Activated gamma-delta T cell treated with Interleukin-2 at 50 U/mL for 16 hours (primary cell): ENCODE data around the gene APOE.

Experiments used
- DNase-seq: peaks from one replicate; pipeline ENCODE4 v3.0.0-alpha.2; 2020

APOE gene

DNA sequence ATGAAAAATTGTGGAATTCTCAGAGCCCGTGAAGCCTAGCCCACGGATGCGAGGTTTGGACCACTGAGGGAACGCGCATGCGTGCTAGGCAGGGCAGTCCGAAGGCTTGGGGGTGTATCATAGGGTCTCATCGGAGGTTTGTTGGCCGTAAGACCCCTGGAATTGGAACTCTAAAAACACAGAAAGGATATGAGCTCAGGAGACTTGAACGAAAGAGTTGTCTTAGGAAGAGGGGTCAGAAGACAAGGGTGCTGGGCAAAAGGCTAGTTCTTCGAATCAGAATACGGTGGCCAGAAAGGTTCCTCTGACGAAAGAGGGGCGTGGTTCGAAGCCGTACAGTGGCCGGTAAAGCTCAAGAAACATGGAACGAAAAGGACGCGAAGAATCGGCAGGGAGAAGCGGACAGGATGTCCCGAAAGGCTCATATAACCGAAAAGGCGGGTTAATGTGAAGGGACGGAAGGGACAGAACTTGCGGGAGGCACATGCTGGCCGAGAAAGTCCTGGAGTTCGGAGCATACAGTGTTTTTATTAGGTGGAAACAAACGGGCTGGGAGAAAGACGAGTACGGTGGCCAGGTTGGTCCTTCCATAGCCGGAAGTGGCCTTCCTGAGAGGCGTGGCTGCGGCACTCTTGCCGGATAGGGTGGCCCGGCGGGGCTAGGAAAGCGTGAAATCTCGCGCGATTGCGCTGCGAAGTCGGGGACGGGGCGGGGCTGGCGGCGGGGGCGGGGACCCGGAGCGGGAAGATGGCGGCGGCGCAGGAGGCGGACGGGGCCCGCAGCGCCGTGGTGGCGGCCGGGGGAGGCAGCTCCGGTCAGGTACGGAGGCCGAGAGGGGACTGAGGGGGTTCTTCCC lies 49.3 kb downstream of the APOE start, which contains the start of gene CLPTM1:
Gene CLPTM1, plus strand, starts transcription at position 732 of the 856 bp plus-strand sequence. Its CDS starts 16 bp downstream, at position 748.
- DNase-seq = peak; percentile 96

DNA sequence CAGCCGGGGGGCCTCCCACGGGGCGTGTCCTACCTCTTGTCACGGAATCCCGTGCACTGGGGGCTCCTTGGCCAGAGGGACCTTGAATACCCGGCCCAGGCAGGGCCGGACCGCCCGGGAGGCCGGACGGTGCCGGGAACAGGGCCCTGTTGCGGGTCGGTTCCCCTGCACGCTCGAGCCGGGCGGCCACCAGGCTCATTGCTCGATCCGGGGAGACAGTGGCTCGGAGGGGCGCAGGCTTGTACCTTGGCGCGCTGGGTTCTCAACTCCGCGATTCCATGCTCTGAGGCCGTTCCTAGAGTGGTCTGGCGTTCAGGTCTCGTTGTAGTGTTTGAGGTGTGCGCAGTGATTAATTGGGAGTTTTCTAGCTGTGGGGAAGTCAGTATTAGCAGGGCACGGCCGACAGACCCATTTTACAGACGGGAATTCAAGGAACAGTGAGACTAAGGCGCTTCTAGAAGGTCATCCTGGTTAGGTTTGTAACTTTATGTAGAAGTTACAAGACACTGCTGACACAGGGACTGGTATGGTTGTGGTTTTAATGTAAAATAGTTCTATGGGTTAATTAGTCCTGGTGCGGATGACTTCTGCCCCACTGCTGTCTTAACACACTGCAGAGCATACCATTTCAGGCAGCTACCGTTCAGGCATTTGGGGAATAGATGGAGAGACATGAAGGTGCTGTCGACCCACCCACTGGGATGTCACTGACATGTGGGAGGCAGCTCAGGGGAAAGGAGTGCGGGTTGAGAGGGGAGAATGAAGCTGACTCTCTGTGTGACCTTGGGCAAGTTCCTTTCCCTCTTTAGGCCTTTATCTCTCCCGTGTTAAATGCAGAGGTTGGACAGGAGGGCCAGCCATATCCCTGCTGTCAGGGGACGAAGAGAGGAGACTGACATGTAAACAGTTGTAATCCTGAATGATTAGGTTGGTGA lies 50.2 kb downstream of the APOE start:
- no peak for DNase-seq

DNA sequence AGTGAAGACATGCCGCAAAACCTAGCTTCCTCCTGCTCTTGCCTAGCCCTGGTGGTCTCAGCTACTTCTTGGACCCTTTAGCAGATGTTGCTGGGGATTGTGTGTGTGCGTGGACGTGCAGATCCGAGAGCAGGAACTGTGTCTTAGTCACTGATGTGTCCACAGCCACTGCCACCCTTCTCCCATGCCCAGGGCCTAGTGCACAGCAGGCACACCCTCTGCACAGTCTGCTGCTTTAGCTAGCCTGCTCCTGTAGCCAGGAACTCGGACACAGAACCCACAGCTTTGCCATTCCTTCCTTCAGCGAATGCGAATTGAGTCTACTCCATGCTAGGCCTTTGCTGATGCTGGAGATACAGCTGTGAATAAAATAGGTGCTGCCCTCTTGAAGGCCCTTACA lies 51.9 kb downstream of the APOE start:
- no peak for DNase-seq

DNA sequence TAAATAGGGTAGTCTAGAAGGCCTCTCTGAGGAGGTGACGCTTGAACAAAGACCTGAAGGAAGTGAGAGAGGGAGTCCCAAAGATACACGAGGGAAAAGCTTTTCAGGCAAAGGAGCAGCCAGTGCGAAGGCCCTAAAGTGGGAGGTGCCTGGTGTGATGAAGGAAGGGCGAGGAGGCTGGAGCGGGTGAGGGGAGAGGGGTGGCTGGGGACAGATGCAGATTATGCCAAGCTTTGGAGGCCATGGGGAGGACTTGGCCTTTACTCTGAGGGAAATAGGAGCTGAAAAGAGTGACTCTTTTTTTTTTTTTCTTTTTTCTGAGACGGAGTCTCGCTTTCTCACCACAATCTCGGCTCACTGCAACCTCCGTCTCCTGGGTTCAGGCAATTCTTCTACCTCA lies 52.5 kb downstream of the APOE start:
- DNase-seq = no peak
